Measurements from ENCODE around the gene ZFPM1. TPM values are rescaled to one million over a fixed set of nuclear protein-coding genes. Genes with fewer than 3 reads are reported as not detected.

ZFPM1 gene
- total RNA-seq, 1 donor from 2014 or later: 0.52 TPM

- peaks cover 0 to 8% (median 0%) of the 10 kb centered on the region in 3 donors for H3K27me3 ChIP-seq (ENCODE audit: control insufficient read depth in 3 of 3, insufficient read depth in 3 of 3, low read length in 3 of 3)
- no peak overlapping the region for H3K9ac ChIP-seq (ENCODE audit: low read depth in 1 of 3, low read length in 3 of 3)
These were observed 50.9 kb downstream of the ZFPM1 start for GRCh38 chr16:88503771-88504488.

GRCh38 chr16:88504489-88505404 lies 51.7 kb downstream of the ZFPM1 start:
- Histone ChIP-seq H3K27ac (ENCODE audit: low read depth, low read length) (no peak overlapping the region), H3K4me3 (ENCODE audit: low read length in 3 of 3) (no peak overlapping the region), H3K9me3 (ENCODE audit: control insufficient read depth in 3 of 3, low read length in 3 of 3) (no peaks in the 10 kb centered on the region), H3K27me3 (ENCODE audit: control insufficient read depth in 3 of 3, insufficient read depth in 3 of 3, low read length in 3 of 3) (peaks cover 0 to 10% (median 1%) of the 10 kb centered on the region in 3 donors), H3K9ac (ENCODE audit: low read depth in 1 of 3, low read length in 3 of 3) (no peak overlapping the region), H3K4me1 (ENCODE audit: control insufficient read depth in 3 of 3, insufficient read depth in 3 of 3, low read length in 3 of 3) (peaks cover 0 to 5% (median 0%) of the 10 kb centered on the region in 3 donors), H3K36me3 (ENCODE audit: control insufficient read depth in 3 of 3, insufficient read depth in 3 of 3, low read length in 3 of 3) (no peaks in the 10 kb centered on the region)

More at GRCh38 chr16:88503771-88504488, 50.9 kb downstream of the ZFPM1 start:
- no peak overlapping the region for H3K27ac ChIP-seq (ENCODE audit: low read depth, low read length)
- no peaks in the 10 kb centered on the region for H3K36me3 ChIP-seq (ENCODE audit: control insufficient read depth in 3 of 3, insufficient read depth in 3 of 3, low read length in 3 of 3)
- H3K4me3 ChIP-seq (ENCODE audit: low read length in 3 of 3): no peak overlapping the region
- no peaks in the 10 kb centered on the region for H3K9me3 ChIP-seq (ENCODE audit: control insufficient read depth in 3 of 3, low read length in 3 of 3)
- peaks cover 0 to 5% (median 0%) of the 10 kb centered on the region in 3 donors for H3K4me1 ChIP-seq (ENCODE audit: control insufficient read depth in 3 of 3, insufficient read depth in 3 of 3, low read length in 3 of 3)

- H3K4me3 ChIP-seq (ENCODE audit: low read length in 3 of 3): no peak overlapping the region
- no peaks in the 10 kb centered on the region for H3K36me3 ChIP-seq (ENCODE audit: control insufficient read depth in 3 of 3, insufficient read depth in 3 of 3, low read length in 3 of 3)
- peaks cover 0 to 11% (median 6%) of the 10 kb centered on the region in 3 donors for H3K27me3 ChIP-seq (ENCODE audit: control insufficient read depth in 3 of 3, insufficient read depth in 3 of 3, low read length in 3 of 3)
- H3K4me1 ChIP-seq (ENCODE audit: control insufficient read depth in 3 of 3, insufficient read depth in 3 of 3, low read length in 3 of 3): peaks cover 0 to under 1% (median 0%) of the 10 kb centered on the region in 3 donors
- no peaks in the 10 kb centered on the region for H3K9me3 ChIP-seq (ENCODE audit: control insufficient read depth in 3 of 3, low read length in 3 of 3)
- no peak overlapping the region for H3K27ac ChIP-seq (ENCODE audit: low read depth, low read length)
- H3K9ac ChIP-seq (ENCODE audit: low read depth in 1 of 3, low read length in 3 of 3): no peak overlapping the region
These were observed 52.5 kb downstream of the ZFPM1 start for GRCh38 chr16:88505405-88506082.

- H3K9ac ChIP-seq (ENCODE audit: low read depth in 1 of 3, low read length in 3 of 3): no peak overlapping the region
- no peaks in the 10 kb centered on the region for H3K36me3 ChIP-seq (ENCODE audit: control insufficient read depth in 3 of 3, insufficient read depth in 3 of 3, low read length in 3 of 3)
- no peak overlapping the region for H3K4me3 ChIP-seq (ENCODE audit: low read length in 3 of 3)
- H3K4me1 ChIP-seq (ENCODE audit: control insufficient read depth in 3 of 3, insufficient read depth in 3 of 3, low read length in 3 of 3): no peaks in the 10 kb centered on the region
- H3K9me3 ChIP-seq (ENCODE audit: control insufficient read depth in 3 of 3, low read length in 3 of 3): no peaks in the 10 kb centered on the region
- no peak overlapping the region for H3K27ac ChIP-seq (ENCODE audit: low read depth, low read length)
- H3K27me3 ChIP-seq (ENCODE audit: control insufficient read depth in 3 of 3, insufficient read depth in 3 of 3, low read length in 3 of 3): peaks cover 4 to 11% (median 6%) of the 10 kb centered on the region in 3 donors
These were observed 53.6 kb downstream of the ZFPM1 start for GRCh38 chr16:88506723-88507122.

GRCh38 chr16:88507231-88507743 lies 54.2 kb downstream of the ZFPM1 start:
- H3K9me3 ChIP-seq (ENCODE audit: control insufficient read depth in 3 of 3, low read length in 3 of 3): no peaks in the 10 kb centered on the region
- H3K4me1 ChIP-seq (ENCODE audit: control insufficient read depth in 3 of 3, insufficient read depth in 3 of 3, low read length in 3 of 3): no peaks in the 10 kb centered on the region
- no peak overlapping the region for H3K4me3 ChIP-seq (ENCODE audit: low read length in 3 of 3)
- H3K36me3 ChIP-seq (ENCODE audit: control insufficient read depth in 3 of 3, insufficient read depth in 3 of 3, low read length in 3 of 3): no peaks in the 10 kb centered on the region
- H3K9ac ChIP-seq (ENCODE audit: low read depth in 1 of 3, low read length in 3 of 3): no peak overlapping the region
- H3K27me3 ChIP-seq (ENCODE audit: control insufficient read depth in 3 of 3, insufficient read depth in 3 of 3, low read length in 3 of 3): peaks cover 7 to 11% (median 8%) of the 10 kb centered on the region in 3 donors
- H3K27ac ChIP-seq (ENCODE audit: low read depth, low read length): no peak overlapping the region

GRCh38 chr16:88508376-88508867 lies 55.3 kb downstream of the ZFPM1 start:
- Histone ChIP-seq H3K9me3 (ENCODE audit: control insufficient read depth in 3 of 3, low read length in 3 of 3) (no peaks in the 10 kb centered on the region), H3K27ac (ENCODE audit: low read depth, low read length) (no peak overlapping the region), H3K27me3 (ENCODE audit: control insufficient read depth in 3 of 3, insufficient read depth in 3 of 3, low read length in 3 of 3) (peaks cover 7 to 16% (median 8%) of the 10 kb centered on the region in 3 donors), H3K4me1 (ENCODE audit: control insufficient read depth in 3 of 3, insufficient read depth in 3 of 3, low read length in 3 of 3) (no peaks in the 10 kb centered on the region), H3K4me3 (ENCODE audit: low read length in 3 of 3) (no peak overlapping the region), H3K9ac (ENCODE audit: low read depth in 1 of 3, low read length in 3 of 3) (no peak overlapping the region), H3K36me3 (ENCODE audit: control insufficient read depth in 3 of 3, insufficient read depth in 3 of 3, low read length in 3 of 3) (no peaks in the 10 kb centered on the region)

- H3K27ac ChIP-seq (ENCODE audit: low read depth, low read length): no peak overlapping the region
- peaks cover 7 to 16% (median 8%) of the 10 kb centered on the region in 3 donors for H3K27me3 ChIP-seq (ENCODE audit: control insufficient read depth in 3 of 3, insufficient read depth in 3 of 3, low read length in 3 of 3)
- H3K36me3 ChIP-seq (ENCODE audit: control insufficient read depth in 3 of 3, insufficient read depth in 3 of 3, low read length in 3 of 3): no peaks in the 10 kb centered on the region
- no peak overlapping the region for H3K4me3 ChIP-seq (ENCODE audit: low read length in 3 of 3)
- H3K4me1 ChIP-seq (ENCODE audit: control insufficient read depth in 3 of 3, insufficient read depth in 3 of 3, low read length in 3 of 3): no peaks in the 10 kb centered on the region
- H3K9ac ChIP-seq (ENCODE audit: low read depth in 1 of 3, low read length in 3 of 3): no peak overlapping the region
- H3K9me3 ChIP-seq (ENCODE audit: control insufficient read depth in 3 of 3, low read length in 3 of 3): no peaks in the 10 kb centered on the region
These were observed 56.0 kb downstream of the ZFPM1 start for GRCh38 chr16:88508868-88509748.

GRCh38 chr16:88509749-88510069 lies 56.6 kb downstream of the ZFPM1 start:
- Histone ChIP-seq H3K36me3 (ENCODE audit: control insufficient read depth in 3 of 3, insufficient read depth in 3 of 3, low read length in 3 of 3) (no peaks in the 10 kb centered on the region), H3K9ac (ENCODE audit: low read depth in 1 of 3, low read length in 3 of 3) (no peak overlapping the region), H3K4me3 (ENCODE audit: low read length in 3 of 3) (no peak overlapping the region)

More at GRCh38 chr16:88509749-88510069, 56.6 kb downstream of the ZFPM1 start:
- no peak overlapping the region for H3K27ac ChIP-seq (ENCODE audit: low read depth, low read length)
- H3K27me3 ChIP-seq (ENCODE audit: control insufficient read depth in 3 of 3, insufficient read depth in 3 of 3, low read length in 3 of 3): peaks cover 8 to 16% (median 10%) of the 10 kb centered on the region in 3 donors
- H3K4me1 ChIP-seq (ENCODE audit: control insufficient read depth in 3 of 3, insufficient read depth in 3 of 3, low read length in 3 of 3): no peaks in the 10 kb centered on the region
- no peaks in the 10 kb centered on the region for H3K9me3 ChIP-seq (ENCODE audit: control insufficient read depth in 3 of 3, low read length in 3 of 3)
